HEK293 (cell line): ENCODE results near the gene POLR1E.

Experiments used
- CTCF ChIP-seq: fragments of 450-650 bp; formaldehyde crosslinking; IDR thresholded peaks from 2 replicates; pipeline ENCODE4 v1.5.1; 2016; ENCODE audit warnings: missing biosample characterization, missing genetic modification characterization
- GLI4 ChIP-seq: fragments of 450-650 bp; formaldehyde crosslinking; IDR thresholded peaks from 2 replicates; pipeline ENCODE4 v1.5.1; 2016; ENCODE audit warnings: missing biosample characterization, missing genetic modification characterization
- ZNF280D ChIP-seq: fragments of 450-650 bp; formaldehyde crosslinking; IDR thresholded peaks from 2 replicates; pipeline ENCODE4 v1.5.1; 2016; ENCODE audit warnings: missing biosample characterization, missing genetic modification characterization

GRCh38 chr9:37436540-37436939 lies 49.2 kb upstream of the POLR1E start:
- no peak for TF ChIP-seq GLI4
- TF ChIP-seq CTCF (tag by site-specific recombination), result no peak
- TF ChIP-seq ZNF280D (tag by site-specific recombination), result no peak
